Gastrocnemius medialis (tissue), 4 donors: ENCODE measurements around the gene POLDIP3.
"Not testable (repeated sequence)": the region's sequence is repeated elsewhere in the genome, so short reads cannot be mapped to it uniquely, and the experiment has no call there.

ENCODE experiments used
- CTCF ChIP-seq, 5 experiments: fragments of 450-650 bp in 3 of 5; fragments of 200-600 bp in 2 of 5; sonication (generic) in 2 of 5; IDR thresholded peaks in 4 of 5; conservative IDR thresholded peaks in 1 of 5; 1 replicate in 4 of 5; 2 replicates in 1 of 5; pipeline ENCODE4 v1.5.1; 2016 to 2019; ENCODE audit warnings: antibody characterized with exemption in 5 of 5, mild to moderate bottlenecking in 3 of 5, moderate library complexity in 3 of 5
- POLR2A ChIP-seq, 2 donors: fragments of 450-650 bp; IDR thresholded peaks; one replicate each; pipeline ENCODE4 v1.6.1; 2017; ENCODE audit warnings: antibody characterized with exemption in 2 of 2, mild to moderate bottlenecking in 2 of 2, moderate library complexity in 2 of 2

- TF ChIP-seq CTCF (IDR thresholded peaks at IDR 0.05 in 4 of 5, conservative IDR thresholded peaks at IDR 0.05 in 1 of 5); POLR2A (IDR thresholded peaks at IDR 0.05): not testable (repeated sequence)
Observed at GRCh38 chr22:42607641-42608040, 7.0 kb downstream of the POLDIP3 start.
